HG03469 (cell line): ENCODE data around the gene TMC8.

Experiments used
- ATAC-seq: cut with Tn5 transposase; IDR thresholded peaks from one replicate; pipeline ENCODE4 v1.9.1; 2021; ENCODE audit warnings: mild to moderate bottlenecking, moderate library complexity, moderate number of reproducible peaks; ENCODE audit not compliant: unreplicated experiment

The TMC8 gene

DNA sequence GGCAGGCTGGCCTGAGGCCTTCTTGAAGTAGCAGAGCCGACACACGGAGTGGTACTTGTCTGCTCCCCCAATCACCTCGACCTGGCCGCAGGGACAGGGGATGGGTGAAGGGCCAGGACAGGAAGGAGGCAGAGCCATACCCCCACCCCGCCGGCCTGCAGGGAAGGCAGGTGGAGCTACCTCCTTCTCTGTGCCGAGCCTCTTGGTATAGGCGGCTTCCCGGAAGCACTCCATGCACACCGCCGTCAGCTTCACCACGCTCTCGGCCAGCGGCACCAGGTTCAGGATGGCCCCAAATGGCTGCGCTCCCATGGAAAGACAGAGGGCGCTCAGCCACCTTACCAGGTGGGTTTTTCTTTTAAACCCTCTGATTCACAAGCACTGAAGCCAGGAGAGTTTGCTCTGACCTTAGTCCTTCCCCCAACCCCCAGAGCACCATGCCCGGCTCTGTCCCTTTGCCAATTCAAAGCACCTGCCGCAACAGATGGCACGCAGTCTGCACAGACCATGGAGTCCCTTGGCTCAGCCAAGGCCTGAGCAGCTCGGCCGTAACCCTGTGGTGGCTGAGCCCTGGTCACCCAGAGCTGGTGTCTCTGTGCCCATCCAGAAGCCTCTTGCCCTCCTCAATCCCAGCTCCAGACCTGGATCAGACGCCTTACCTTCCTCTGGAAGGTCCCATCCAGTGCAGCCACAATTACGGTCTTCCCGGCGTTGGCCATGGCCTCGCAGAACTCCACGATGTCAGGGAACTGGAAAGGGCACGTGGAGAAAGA, 44.5 kb downstream of the TMC8 start:
- ATAC-seq: no peak

GRCh38 chr17:78175643-78175981, 45.0 kb downstream of the TMC8 start:
- no peak for ATAC-seq

GRCh38 chr17:78176548-78177025, 46.0 kb downstream of the TMC8 start:
- ATAC-seq: no peak

DNA sequence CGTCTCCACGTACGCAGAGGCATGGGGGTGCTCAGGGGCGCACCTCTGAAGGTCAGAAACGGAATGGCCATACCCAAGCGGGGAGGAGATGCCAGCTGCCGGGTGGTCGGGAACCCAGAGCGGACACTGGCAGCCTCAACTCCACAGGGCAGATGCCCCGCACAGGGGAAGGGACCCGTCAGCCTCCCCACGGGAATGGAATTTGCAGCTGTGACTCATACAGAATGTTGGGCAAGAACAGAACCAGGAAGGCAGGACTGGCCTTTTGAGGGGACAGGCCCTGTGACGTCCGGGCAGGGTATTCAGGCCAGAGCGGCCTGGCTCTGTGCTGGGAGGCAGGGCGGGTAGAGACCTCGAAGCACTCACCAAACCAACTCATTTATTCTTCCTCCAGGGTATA, 48.8 kb downstream of the TMC8 start:
- no peak for ATAC-seq

DNA sequence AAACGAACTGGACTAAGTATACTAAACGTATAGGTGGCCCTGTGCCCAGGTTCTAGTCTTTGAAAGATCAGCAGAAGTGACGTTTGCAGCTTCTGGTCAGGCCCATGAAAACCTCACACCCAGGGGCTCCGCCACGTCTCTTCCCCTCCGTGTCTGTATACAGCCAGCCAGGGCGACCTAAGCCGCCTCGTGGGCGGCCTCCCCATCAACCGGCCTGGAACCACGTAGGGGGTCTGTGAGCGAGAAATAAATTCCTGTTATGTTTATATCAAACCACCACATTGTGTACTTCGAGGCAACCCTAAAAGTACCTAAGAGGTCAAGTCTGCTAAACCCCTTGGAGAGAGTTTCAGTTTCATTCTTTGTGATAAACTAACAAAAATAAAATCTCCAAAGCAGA, 49.5 kb downstream of the TMC8 start:
- ATAC-seq: no peak

GRCh38 chr17:78180508-78180907, 49.9 kb downstream of the TMC8 start:
- ATAC-seq: no peak

DNA sequence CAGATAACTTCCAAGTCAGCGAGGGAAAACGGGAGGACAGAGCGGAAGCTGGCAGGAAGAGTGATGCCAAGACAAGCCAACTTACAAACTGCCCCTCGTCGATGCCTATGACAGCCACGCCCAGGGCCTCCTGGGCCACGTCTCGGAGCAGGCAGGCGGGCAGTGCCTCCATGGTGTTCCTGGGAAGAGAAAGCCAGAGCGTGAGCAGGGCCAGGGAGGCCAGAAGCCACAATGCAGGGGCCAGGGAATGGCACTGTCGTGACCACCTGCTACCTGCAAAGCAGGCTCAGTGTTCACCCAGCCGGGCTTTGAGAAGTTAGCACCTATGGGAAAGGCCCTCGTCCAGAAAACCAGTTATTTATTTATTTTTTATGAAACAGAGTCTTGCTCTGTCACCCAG, 51.9 kb downstream of the TMC8 start:
- no peak for ATAC-seq

DNA sequence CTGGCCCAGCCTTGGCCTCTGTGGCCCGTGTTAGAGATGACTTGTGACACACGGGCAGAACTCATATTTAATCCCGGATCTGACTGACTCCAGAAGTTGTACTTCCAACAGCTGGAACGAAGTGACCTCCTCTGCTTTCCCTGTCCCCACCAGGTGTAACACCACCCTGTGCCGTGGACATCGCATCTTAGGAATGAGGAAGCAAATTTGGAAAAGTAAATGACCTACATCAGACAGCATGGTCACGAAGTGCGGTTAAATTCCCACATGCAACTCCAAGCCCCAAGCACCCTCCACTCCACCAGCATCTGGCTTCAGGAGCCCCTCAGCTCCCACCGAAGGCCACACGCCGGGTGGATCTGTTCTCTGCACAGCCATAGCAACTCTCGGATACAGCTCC, 53.3 kb downstream of the TMC8 start:
- ATAC-seq: no peak

DNA sequence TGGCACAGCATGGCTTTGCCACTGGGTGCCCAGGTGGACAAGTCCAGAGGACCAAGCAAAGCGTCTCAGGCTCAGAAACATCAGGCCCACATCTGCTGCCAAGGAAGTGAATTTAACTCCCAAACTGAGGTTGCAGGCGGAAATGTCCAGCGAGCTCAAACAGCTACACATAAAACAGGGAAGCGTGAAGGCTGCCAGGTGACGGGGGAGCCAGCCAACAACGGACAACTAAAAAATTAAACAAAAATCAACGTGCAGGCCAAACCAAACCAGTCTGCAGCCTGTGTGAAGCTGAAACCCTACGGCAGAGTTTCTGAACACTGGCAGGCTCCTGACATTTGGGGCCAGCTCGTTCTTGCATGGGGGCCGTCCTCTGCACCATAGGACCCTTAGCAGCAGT, 53.8 kb downstream of the TMC8 start:
- no peak for ATAC-seq

GRCh38 chr17:78184868-78185267, 54.3 kb downstream of the TMC8 start:
- ATAC-seq: no peak

DNA sequence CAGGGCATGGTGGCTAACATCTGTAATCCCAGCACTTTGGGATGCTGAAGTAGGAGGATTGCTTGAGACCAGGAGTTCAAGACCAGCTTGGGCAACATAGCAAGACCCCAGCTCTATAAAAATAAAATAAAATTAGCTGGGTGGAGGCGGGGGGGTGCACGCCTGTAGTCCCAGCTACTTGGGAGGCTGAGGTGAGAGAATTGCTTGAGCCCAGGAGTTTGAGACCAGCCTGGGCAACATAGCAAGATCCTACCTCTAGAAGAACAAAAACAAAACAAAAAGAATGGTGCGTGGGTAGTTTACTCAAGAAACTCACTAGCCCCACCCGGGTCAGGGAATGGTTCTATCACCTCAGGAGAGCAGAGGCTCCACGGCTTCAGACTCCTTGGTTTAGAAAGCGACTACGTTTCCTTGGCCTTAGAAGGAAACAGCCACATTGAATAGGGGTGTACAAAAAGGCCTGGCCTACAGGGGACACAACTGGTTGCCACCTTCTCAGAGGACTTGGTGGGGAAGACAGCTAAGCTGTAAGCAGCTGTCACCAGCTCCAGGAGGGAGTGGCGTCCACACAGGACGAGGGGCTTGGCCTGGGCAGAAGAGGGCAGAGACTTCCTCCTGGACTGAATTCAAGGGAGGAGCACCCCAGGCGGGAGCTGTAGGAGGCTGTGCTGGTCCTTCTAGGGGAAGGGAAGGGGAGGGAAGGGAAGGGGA, 55.6 kb downstream of the TMC8 start:
- no peak for ATAC-seq

DNA sequence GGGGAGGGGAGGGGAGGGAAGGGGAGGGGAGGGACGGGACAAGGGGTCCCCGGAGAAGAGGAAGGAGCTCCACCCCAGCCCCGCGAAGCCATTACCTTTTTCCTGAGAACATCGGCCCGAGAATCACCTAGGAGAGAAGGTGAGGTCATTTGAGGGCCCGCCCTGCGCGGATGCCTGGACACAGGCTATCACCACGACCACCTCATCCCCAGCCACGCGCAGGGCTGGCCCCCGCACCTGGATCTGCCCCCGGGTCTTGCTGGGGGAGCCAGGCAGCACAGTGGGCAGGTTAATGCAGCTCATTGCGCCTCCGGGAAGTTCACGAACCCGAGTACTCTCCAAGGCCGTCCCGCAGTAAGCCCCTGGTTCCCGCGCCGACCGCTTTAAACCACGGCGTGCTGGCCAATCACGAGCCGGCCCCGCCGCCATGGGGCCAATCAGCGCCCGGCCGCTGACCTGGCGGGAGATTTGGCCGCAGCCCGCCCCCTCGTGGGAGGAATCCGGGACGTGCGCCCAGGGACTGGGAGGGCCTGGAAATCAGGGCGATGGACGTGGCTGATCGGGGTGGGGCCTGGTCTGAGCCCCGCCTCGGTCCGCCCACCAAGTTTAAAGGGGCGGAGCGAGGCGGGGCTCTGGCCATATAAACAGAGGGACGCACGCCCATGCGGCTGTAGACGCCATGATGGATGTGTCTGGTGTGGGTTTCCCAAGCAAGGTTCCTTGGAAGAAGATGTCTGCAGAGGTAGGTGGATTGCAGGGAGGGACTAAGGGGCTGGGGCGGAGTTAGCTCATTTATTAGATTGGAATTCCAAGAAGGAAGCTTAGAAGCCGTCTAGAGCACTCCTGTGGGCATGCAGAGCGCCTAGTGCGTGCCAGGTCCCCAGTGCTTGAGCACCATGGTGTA, 56.4 kb downstream of the TMC8 start, which contains the start of the genes AFMID and TK1:
Gene AFMID (plus strand): TSS at position 671 of the 904 bp plus-strand sequence. CDS start 9 bp downstream, at position 680.
Gene TK1 (minus strand): TSS at position 361 of the 904 bp plus-strand sequence. CDS start 58 bp downstream, at position 303.
- peak; percentile 61 for ATAC-seq
